Panc1 (cell line): ENCODE data around the gene C2orf81. TPM values are rescaled to one million over a fixed set of nuclear protein-coding genes. Genes with fewer than 3 reads are reported as not detected.

Source experiments
- ATAC-seq: fragments of 200-7000 bp; cut with Tn5 transposase; 2 replicates; pipeline ENCODE4 v1.9.1; 2020; ENCODE audit warnings: mild to moderate bottlenecking, moderate library complexity
- BruUV-seq: library from RNA; stranded (reverse); fragments of 400-500 nt; replicated peaks from 2 replicates; lab custom pipeline; 2021; lab: Mats Ljungman, UMichigan
- CTCF ChIA-PET: fragments of 300-600 bp; sonication (Branson Sonifier 250); formaldehyde crosslinking; loops from one replicate; lab custom pipeline; 2022; ENCODE audit warnings: antibody characterized with exemption; lab: Charles Lee
- POLR2A ChIA-PET: fragments of 300-600 bp; sonication (Branson Sonifier 250); formaldehyde crosslinking; loops from one replicate; lab custom pipeline; 2022; ENCODE audit warnings: antibody characterized with exemption; lab: Charles Lee
- DNase-seq: peaks from one replicate; pipeline ENCODE4 v3.0.0-alpha.2; 2010; ENCODE audit warnings: low read depth, low spot score
- H3K27ac ChIP-seq: 2 replicates; pipeline ENCODE4 v1.5.1; 2011; ENCODE audit warnings: mild to moderate bottlenecking, low read length, inconsistent platforms
- H3K27me3 ChIP-seq: fragments of 200-500 bp; sonication (Bioruptor generic); 2 replicates; pipeline ENCODE4 v1.6.0; 2014; ENCODE audit warnings: low read length, inconsistent platforms; ENCODE audit not compliant: control insufficient read depth, insufficient read depth
- H3K36me3 ChIP-seq: fragments of 200-500 bp; sonication (Bioruptor generic); 2 replicates; pipeline ENCODE4 v1.5.1; 2014; ENCODE audit warnings: inconsistent platforms, mild to moderate bottlenecking, low read length, moderate library complexity; ENCODE audit not compliant: control insufficient read depth, insufficient read depth
- H3K4me1 ChIP-seq: 2 replicates; pipeline ENCODE4 v1.5.1; 2011; ENCODE audit warnings: inconsistent platforms, mild to moderate bottlenecking, low read length, moderate library complexity; ENCODE audit not compliant: control insufficient read depth, insufficient read depth
- H3K4me3 ChIP-seq, 2 experiments: 2 replicates each; pipeline ENCODE4 v1.5.1; 2011 to 2012; ENCODE audit warnings: low read depth in 2 of 2, low read length in 2 of 2, mild to moderate bottlenecking in 2 of 2, inconsistent platforms in 1 of 2, moderate library complexity in 1 of 2
- H3K9me3 ChIP-seq: fragments of 200-500 bp; sonication (Bioruptor generic); 2 replicates; pipeline ENCODE4 v1.5.1; 2014; ENCODE audit warnings: low read depth, mild to moderate bottlenecking, inconsistent platforms, low read length, moderate library complexity; ENCODE audit not compliant: control insufficient read depth, insufficient read depth
- CTCF ChIP-seq: fragments of 450-650 bp; IDR thresholded peaks from 2 replicates; pipeline ENCODE4 v1.5.1; 2017; ENCODE audit warnings: mild to moderate bottlenecking
- POLR2AphosphoS5 ChIP-seq: IDR thresholded peaks from 2 replicates; pipeline ENCODE4 v1.6.1; 2012; ENCODE audit warnings: mild to moderate bottlenecking, low read depth, low read length, moderate library complexity
- REST ChIP-seq, 2 experiments: IDR thresholded peaks; 2 replicates each; pipeline ENCODE4 v1.6.1; 2011 to 2012; ENCODE audit warnings: low read depth in 2 of 2, control low read depth in 1 of 2, low read length in 1 of 2, mild to moderate bottlenecking in 1 of 2, moderate library complexity in 1 of 2; ENCODE audit not compliant: insufficient read depth in 1 of 2
- SIN3A ChIP-seq: IDR thresholded peaks from 2 replicates; pipeline ENCODE4 v1.6.1; 2012; ENCODE audit warnings: low read depth, mild to moderate bottlenecking, low read length, moderate library complexity, borderline replicate concordance; ENCODE audit not compliant: insufficient read depth
- TCF7L2 ChIP-seq: IDR thresholded peaks from 2 replicates; pipeline ENCODE4 v1.6.1; 2011; ENCODE audit warnings: mild to moderate bottlenecking, low read depth, low read length, inconsistent platforms
- in situ Hi-C: cut with HindIII; loops from 2 replicates; pipeline ENCODE4 v1.10.0; 2016; ENCODE audit warnings: low sequenced_read_pairs, low pct_unique_long_range_greater_than_20kb
- intact Hi-C: fragments of 100-400 bp; cut with micrococcal nuclease; formaldehyde crosslinking; loops from one replicate; pipeline ENCODE4 v1.10.0; 2022; ENCODE audit not compliant: unreplicated experiment
- total RNA-seq: library from RNA; stranded (reverse); gene quantifications from one replicate; pipeline ENCODE4 v1.2.1, GENCODE V29; 2021; ENCODE audit not compliant: unreplicated experiment

C2orf81 gene
- total RNA-seq, 1 experiment from 2014 or later, result 3.9 TPM

- ATAC-seq (no peak), DNase-seq (no peak)
- Histone ChIP-seq H3K36me3 (peaks cover 7% of the 10 kb centered on the region), H3K27me3 (no peaks in the 10 kb centered on the region), H3K27ac (no peak overlapping the region), H3K4me1 (peaks cover 3% of the 10 kb centered on the region; the same call in 1 of the 2 replicates), H3K9me3 (no peaks in the 10 kb centered on the region), H3K4me3 (no peak overlapping the region)
- CTCF ChIA-PET, result interaction anchor here (0.7 kb wide), 1 partner anchor 25 kb away, joined by 3 read pairs; no protein-coding TSS in a partner anchor
- intact Hi-C loops, result no loop called here
- in situ Hi-C loops, result no loop called here
- POLR2A ChIA-PET, result no interaction called here
- no TSS peak for BruUV-seq
- TF ChIP-seq REST (IDR thresholded peaks at IDR 0.05; ENCODE audit: insufficient read depth in 1 of 2, low read depth in 2 of 2, low read length in 1 of 2), result no peak
- TF ChIP-seq POLR2AphosphoS5, result no peak
- TF ChIP-seq CTCF, result no peak
- TF ChIP-seq SIN3A, result no peak
- TF ChIP-seq TCF7L2, result no peak
These were observed 9.1 kb upstream of the C2orf81 start for GRCh38 chr2:74430502-74430901.

- DNase-seq (no peak), ATAC-seq (no peak)
- TF ChIP-seq REST (IDR thresholded peaks at IDR 0.05; ENCODE audit: insufficient read depth in 1 of 2, low read depth in 2 of 2, low read length in 1 of 2) (no peak), CTCF (no peak), TCF7L2 (no peak)
- in situ Hi-C loops (no loop called here), intact Hi-C loops (no loop called here)
- Histone ChIP-seq H3K27me3 (no peaks in the 10 kb centered on the region), H3K27ac (no peak overlapping the region), H3K4me3 (no peak overlapping the region), H3K4me1 (peaks cover 3% of the 10 kb centered on the region; the same call in 1 of the 2 replicates), H3K36me3 (peaks cover 7% of the 10 kb centered on the region), H3K9me3 (no peaks in the 10 kb centered on the region)
- CTCF ChIA-PET, result interaction anchor here (0.7 kb wide), 1 partner anchor 26 kb away, joined by 3 read pairs; no protein-coding TSS in a partner anchor
- no TSS peak for BruUV-seq
- POLR2A ChIA-PET, result no interaction called here
These were observed 8.3 kb upstream of the C2orf81 start for GRCh38 chr2:74429487-74430451.
